ENCODE data around the gene GPC1.

GPC1 gene

DNA sequence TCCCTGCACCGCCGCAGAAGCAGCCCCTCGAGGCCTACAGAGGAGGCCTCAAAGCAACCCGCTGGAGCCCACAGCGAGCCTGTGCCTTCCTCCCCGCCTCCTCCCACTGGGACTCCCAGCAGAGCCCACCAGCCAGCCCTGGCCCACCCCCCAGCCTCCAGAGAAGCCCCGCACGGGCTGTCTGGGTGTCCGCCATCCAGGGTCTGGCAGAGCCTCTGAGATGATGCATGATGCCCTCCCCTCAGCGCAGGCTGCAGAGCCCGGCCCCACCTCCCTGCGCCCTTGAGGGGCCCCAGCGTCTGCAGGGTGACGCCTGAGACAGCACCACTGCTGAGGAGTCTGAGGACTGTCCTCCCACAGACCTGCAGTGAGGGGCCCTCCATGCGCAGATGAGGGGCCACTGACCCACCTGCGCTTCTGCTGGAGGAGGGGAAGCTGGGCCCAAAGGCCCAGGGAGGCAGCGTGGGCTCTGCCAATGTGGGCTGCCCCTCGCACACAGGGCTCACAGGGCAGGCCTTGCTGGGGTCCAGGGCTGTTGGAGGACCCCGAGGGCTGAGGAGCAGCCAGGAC is 31.2 kb downstream of the GPC1 start:
- no peak overlapping the region for H3K4me3 ChIP-seq (ENCODE audit: low read depth, low read length, poor library complexity, severe bottlenecking)
- H3K27ac ChIP-seq (ENCODE audit: low read depth, low read length, poor library complexity, severe bottlenecking), result no peak overlapping the region
- no peak overlapping the region for H2AFZ ChIP-seq (ENCODE audit: low read length)
- no peaks in the 10 kb centered on the region for H3K4me1 ChIP-seq (ENCODE audit: insufficient read depth, low read length, severe bottlenecking)
- no peaks in the 10 kb centered on the region for H3K9me3 ChIP-seq (ENCODE audit: low read length)
- no peaks in the 10 kb centered on the region for H3K79me2 ChIP-seq (ENCODE audit: insufficient read depth, low read length)
- TF ChIP-seq, protein P1, sequence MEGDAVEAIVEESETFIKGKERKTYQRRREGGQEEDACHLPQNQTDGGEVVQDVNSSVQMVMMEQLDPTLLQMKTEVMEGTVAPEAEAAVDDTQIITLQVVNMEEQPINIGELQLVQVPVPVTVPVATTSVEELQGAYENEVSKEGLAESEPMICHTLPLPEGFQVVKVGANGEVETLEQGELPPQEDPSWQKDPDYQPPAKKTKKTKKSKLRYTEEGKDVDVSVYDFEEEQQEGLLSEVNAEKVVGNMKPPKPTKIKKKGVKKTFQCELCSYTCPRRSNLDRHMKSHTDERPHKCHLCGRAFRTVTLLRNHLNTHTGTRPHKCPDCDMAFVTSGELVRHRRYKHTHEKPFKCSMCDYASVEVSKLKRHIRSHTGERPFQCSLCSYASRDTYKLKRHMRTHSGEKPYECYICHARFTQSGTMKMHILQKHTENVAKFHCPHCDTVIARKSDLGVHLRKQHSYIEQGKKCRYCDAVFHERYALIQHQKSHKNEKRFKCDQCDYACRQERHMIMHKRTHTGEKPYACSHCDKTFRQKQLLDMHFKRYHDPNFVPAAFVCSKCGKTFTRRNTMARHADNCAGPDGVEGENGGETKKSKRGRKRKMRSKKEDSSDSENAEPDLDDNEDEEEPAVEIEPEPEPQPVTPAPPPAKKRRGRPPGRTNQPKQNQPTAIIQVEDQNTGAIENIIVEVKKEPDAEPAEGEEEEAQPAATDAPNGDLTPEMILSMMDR (IDR thresholded peaks at IDR 0.05; ENCODE audit: low read length), result no peak
- TF ChIP-seq EZH2 (IDR thresholded peaks at IDR 0.05; ENCODE audit: borderline replicate concordance, low read length), result no peak
- no peaks in the 10 kb centered on the region for H3K9me2 ChIP-seq (ENCODE audit: low read depth, low read length)
- H4K20me1 ChIP-seq (ENCODE audit: insufficient read depth, low read length), result no peaks in the 10 kb centered on the region
- H3F3A ChIP-seq (ENCODE audit: insufficient read depth, low read length), result no peaks in the 10 kb centered on the region
- no peaks in the 10 kb centered on the region for H3K36me3 ChIP-seq (ENCODE audit: insufficient read depth, low read length)
- no peak overlapping the region for H3K9ac ChIP-seq (ENCODE audit: low read length)
- H3K4me2 ChIP-seq (ENCODE audit: low read length), result no peak overlapping the region
- no peaks in the 10 kb centered on the region for H3K27me3 ChIP-seq (ENCODE audit: insufficient read depth, low read length)

GRCh38 chr2:240467149-240467642 is 31.7 kb downstream of the GPC1 start:
- H3K9me2 ChIP-seq (ENCODE audit: low read depth, low read length), result no peaks in the 10 kb centered on the region
- no peak overlapping the region for H3K4me3 ChIP-seq (ENCODE audit: low read depth, low read length, poor library complexity, severe bottlenecking)
- no peak overlapping the region for H3K9ac ChIP-seq (ENCODE audit: low read length)
- H3K36me3 ChIP-seq (ENCODE audit: insufficient read depth, low read length), result no peaks in the 10 kb centered on the region
- no peaks in the 10 kb centered on the region for H3K9me3 ChIP-seq (ENCODE audit: low read length)
- H3K27ac ChIP-seq (ENCODE audit: low read depth, low read length, poor library complexity, severe bottlenecking), result no peak overlapping the region
- H3K79me2 ChIP-seq (ENCODE audit: insufficient read depth, low read length), result no peaks in the 10 kb centered on the region
- TF ChIP-seq, protein P1 (IDR thresholded peaks at IDR 0.05; ENCODE audit: low read length), result no peak
- TF ChIP-seq EZH2 (IDR thresholded peaks at IDR 0.05; ENCODE audit: borderline replicate concordance, low read length), result no peak
- no peaks in the 10 kb centered on the region for H3F3A ChIP-seq (ENCODE audit: insufficient read depth, low read length)
- no peaks in the 10 kb centered on the region for H4K20me1 ChIP-seq (ENCODE audit: insufficient read depth, low read length)
- H3K27me3 ChIP-seq (ENCODE audit: insufficient read depth, low read length), result no peaks in the 10 kb centered on the region
- no peak overlapping the region for H2AFZ ChIP-seq (ENCODE audit: low read length)
- no peak overlapping the region for H3K4me2 ChIP-seq (ENCODE audit: low read length)
- H3K4me1 ChIP-seq (ENCODE audit: insufficient read depth, low read length, severe bottlenecking), result no peaks in the 10 kb centered on the region

- H3K27me3 ChIP-seq (ENCODE audit: insufficient read depth, low read length), result no peaks in the 10 kb centered on the region
- no peak overlapping the region for H3K4me2 ChIP-seq (ENCODE audit: low read length)
- TF ChIP-seq, protein P1 (IDR thresholded peaks at IDR 0.05; ENCODE audit: low read length), result no peak
- TF ChIP-seq EZH2 (IDR thresholded peaks at IDR 0.05; ENCODE audit: borderline replicate concordance, low read length), result no peak
- H3K9me2 ChIP-seq (ENCODE audit: low read depth, low read length), result no peaks in the 10 kb centered on the region
- H4K20me1 ChIP-seq (ENCODE audit: insufficient read depth, low read length), result no peaks in the 10 kb centered on the region
- H2AFZ ChIP-seq (ENCODE audit: low read length), result no peak overlapping the region
- H3K36me3 ChIP-seq (ENCODE audit: insufficient read depth, low read length), result no peaks in the 10 kb centered on the region
- no peak overlapping the region for H3K4me3 ChIP-seq (ENCODE audit: low read depth, low read length, poor library complexity, severe bottlenecking)
- H3K9me3 ChIP-seq (ENCODE audit: low read length), result no peaks in the 10 kb centered on the region
- H3K27ac ChIP-seq (ENCODE audit: low read depth, low read length, poor library complexity, severe bottlenecking), result no peak overlapping the region
- no peak overlapping the region for H3K9ac ChIP-seq (ENCODE audit: low read length)
- no peaks in the 10 kb centered on the region for H3K4me1 ChIP-seq (ENCODE audit: insufficient read depth, low read length, severe bottlenecking)
- H3K79me2 ChIP-seq (ENCODE audit: insufficient read depth, low read length), result no peaks in the 10 kb centered on the region
- H3F3A ChIP-seq (ENCODE audit: insufficient read depth, low read length), result no peaks in the 10 kb centered on the region
Observed at GRCh38 chr2:240467659-240468302, 32.3 kb downstream of the GPC1 start.
